Stimulated activated CD4-positive, alpha-beta T cell treated with anti-CD3 and anti-CD28 coated beads, Interleukin-12 subunit alpha, Interleukin-12 subunit beta, amount 100 ng/mL, for 24 hours (primary cell): ENCODE results near the gene FAF1.
"Not testable (repeated sequence)": the region's sequence is repeated elsewhere in the genome, so short reads cannot be mapped to it uniquely, and the experiment has no call there.

Source experiments
- DNase-seq, 2 experiments: peaks; one replicate each; pipeline ENCODE4 v3.0.0-alpha.2; 2020; ENCODE audit warnings: low read depth in 2 of 2

The FAF1 gene

DNA sequence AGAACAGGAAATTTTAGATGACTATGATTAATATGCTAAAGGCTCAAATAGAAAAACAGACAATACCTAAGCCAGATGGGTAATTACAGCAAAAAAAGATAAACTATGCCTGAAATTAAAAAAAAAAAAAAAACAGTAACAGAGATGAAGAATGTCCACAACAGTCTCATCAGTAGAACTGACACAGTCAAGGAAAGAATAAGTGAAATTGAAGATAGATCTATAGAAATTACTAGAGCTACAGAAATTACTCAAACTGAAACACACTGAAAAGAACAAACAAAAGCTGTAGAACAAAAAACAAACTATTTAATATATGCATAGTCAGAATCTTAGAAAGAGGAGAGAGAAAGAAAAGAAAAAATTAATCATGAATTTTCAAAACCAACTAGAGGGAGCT, 112.8 kb downstream of the FAF1 start:
- no peak for DNase-seq

DNA sequence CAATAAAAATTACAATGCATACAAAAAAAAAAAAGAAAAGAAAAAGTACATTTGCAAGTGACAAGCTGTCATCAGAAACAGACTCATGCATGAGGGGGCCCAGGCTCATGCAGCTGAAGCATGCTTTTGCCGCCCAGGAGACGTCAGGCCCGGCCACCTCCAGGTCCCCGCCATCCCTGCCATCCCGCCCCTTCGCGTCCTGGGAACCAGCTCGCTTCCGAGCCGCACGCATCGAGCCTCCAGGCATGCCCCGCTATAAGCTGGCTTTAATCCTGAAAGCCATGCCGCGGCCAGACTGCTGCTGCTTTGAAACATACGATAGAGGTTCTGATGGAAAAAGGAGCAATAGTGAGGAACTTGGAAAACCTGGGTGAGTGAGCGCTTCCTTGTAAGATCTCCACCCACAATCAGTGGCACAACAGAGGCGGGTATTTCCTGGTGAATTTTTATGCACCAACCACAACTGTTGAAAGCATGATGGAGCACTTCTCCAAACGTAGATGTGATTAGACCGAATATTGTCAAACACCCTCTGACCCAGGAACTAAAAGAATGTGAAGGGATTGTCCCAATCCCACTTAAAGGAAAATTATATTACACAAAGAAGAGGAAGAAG, 113.7 kb downstream of the FAF1 start:
- DNase-seq: no peak

DNA sequence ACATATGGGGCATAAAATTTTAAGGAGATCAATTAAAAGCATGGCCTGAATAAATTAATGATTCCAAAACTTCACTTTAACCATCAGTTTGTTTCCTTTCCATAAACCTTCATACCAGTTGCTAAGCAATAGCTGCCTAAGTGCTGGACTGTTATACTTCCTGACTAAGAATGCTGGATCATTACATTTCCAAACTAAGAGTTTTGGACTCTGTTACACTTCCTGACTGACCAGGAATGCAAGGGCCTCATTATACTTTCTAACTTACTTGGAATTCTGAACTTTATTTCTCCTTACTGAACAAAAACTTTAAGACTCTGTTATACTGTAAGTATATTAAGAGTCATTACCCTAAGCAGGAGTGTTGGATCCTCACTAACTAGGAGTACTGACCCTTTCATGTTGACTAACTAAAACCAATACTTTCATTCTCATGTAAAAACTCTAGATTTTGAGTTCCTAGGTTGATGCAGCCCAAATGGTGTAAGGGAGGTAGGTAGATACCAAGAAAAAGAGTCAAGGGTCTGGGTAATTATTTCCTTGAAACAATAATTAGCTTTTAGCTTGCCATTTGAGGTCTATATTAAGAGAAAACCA, 118.2 kb downstream of the FAF1 start:
- no peak for DNase-seq

GRCh38 chr1:50836117-50836516, 124.0 kb downstream of the FAF1 start:
- no peak for DNase-seq

- DNase-seq: no peak
These were observed 126.9 kb downstream of the FAF1 start for GRCh38 chr1:50833216-50833615.

DNA sequence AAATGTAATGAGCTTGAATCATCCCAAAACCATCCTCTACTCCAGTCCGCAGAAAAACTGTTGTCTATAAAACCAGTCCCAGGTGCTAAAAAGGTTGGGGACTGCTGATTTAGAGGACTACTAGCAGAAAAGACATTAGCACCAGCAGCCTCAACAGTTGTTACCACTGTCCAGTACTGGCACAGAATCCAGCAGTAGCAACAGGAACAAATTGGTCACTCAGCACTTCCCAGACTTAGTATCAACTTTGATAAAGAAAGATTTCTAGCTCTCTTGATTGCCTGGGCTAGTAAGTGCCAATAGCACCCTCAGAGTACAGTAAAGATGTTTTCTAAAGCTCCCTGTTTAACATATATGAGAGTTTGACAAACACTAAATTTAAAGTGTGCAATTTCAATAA, 127.9 kb downstream of the FAF1 start:
- no peak for DNase-seq

GRCh38 chr1:50831300-50832061, 128.6 kb downstream of the FAF1 start:
- no peak for DNase-seq

DNA sequence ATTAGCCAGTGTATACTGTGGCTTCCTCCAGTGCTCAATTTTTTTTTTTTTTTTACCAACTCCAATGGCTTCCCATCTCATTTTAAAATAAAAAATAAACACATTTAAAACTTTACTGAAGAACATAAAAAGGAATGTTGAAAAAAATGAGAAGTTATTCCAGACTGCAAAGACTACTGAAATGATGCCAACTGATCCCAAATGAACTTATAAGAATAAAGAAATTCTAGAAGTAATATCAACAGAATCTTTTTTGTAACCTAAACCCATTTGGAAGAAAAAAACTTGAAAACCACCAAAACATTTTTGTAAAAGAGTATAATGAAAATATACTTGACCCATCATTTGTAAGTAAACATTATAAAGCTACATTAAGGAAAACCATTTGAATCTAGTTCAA, 129.4 kb downstream of the FAF1 start:
- DNase-seq: no peak

DNA sequence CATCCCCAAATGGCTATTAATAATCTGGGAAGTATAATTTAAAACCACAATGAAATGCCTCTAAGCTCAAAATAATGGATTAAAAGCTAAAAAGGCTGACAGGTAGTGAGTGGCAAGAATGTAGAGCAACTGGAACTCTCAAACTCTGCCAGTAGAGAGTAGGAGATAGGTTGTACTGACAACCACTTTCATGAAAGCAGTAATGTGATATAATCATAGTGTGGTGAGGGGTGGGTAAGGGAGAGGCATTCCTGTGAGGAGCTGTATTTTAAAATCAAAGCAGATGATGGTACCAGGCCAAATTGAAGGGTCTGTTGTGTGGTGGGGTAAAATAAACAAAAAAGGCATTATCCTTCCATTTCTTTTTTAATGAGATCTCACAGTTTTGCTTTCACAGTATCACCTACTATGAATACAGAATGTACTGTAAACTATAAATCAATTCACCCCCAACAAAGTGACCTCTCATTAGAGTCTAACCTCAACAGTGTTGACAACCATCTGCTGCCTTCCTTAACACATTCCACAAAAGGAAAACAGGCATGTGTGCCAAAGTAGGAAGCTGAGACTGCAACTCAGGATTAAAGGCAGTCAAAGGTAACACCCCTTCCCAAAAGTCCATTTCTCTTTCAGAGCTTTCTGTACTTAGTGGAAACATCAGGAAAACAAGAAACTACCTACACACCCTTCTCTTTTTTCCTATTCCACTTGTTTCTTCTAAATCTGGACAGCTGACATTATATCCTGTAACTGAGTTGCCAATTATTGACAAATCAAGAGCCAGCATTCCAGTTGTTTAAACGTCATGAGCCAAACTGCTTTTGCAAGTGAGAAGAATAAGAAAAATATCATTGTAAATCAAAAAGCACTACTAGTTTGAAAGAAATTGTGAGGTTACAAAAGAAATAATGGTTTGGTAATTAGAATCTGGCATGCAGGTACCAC, 130.8 kb downstream of the FAF1 start:
- DNase-seq: no peak

- DNase-seq: no peak
These were observed 132.5 kb downstream of the FAF1 start for GRCh38 chr1:50827546-50827945.

DNA sequence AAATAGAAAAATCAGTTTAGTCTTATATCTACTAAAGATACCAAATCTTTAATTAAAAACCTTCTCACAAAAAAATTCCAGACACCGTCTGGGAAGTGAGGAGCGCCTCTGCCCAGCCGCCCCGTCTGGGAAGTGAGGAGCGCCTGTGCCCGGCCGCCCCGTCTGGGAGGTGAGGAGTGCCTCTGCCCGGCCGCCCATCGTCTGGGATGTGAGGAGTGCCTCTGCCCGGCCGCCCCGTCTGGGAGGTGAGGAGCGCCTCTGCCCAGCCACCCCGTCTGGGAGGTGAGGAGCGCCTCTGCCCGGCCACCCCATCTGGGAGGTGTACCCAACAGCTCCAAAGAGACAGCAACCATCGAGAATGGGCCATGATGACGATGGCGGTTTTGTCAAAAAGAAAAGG, 133.3 kb downstream of the FAF1 start:
- not testable (repeated sequence) for DNase-seq

DNA sequence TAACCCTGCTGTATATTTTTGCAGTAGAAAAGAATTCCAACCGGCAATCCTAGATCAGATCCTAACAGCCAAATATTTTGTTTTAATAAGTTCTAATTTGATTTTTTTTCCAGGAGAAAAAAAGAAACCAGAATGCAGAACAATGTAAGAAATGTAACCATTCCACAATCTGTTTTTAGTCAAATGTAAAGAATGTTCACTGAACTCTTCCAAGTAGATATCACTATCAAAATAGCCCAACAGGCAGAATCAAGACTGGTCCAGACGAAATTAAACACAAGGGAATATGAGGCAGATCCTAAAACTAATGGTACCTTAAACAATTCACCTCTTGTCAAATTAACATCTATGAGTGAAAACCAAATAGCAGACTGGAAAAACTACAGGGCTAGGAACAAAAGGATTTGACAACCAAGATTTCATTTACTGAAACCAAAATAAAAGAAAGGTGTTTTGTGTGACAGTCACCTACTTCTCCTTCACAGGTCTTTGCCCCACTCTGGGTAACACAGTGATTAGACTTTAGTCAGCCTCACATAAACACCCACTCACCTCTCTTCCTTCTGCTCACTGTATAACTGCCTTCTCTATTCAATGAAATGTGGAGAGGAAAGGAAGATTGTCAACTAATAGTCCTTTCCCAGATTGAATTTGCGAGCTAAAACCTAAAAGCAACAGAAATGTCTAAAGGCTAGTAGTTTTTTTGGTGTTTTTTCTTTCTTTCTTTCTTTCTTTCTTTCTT, 137.9 kb downstream of the FAF1 start:
- DNase-seq: no peak

DNA sequence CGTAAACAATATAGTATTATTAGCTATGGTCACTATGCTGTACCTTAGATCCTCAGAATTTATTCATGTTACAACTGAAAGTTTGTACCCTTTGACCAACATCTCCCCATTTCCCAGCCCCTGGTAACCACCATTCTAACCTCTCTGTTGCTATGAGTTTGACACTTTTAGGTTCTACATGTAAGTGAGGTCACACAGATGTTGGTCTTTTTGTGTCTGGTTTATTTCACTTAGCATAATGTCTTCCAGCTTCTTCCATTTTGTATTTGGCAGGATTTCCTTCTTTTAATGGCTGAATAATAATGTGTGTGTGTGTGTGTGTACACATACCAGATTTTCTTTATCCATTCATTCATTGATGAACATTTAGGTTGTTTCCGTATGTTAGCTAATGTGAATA, 139.5 kb downstream of the FAF1 start:
- DNase-seq: no peak

DNA sequence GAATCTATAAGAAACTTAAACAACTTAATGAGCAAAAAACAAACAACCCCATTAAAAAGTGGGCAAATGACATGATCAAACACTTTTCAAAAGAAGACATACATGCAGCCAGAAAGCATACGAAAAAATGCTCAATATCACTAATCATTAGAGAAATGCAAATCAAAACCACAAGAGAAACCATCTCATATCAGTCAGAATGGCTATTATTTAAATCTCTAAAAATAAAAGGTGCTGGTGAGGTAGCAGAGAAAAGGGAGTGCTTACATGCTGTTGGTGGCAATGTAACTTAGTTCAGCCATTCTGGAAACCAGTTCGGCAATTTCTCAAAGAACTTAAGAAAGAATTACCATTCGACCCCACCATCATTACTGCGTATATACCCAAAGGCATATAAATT, 147.7 kb downstream of the FAF1 start:
- no peak for DNase-seq

DNA sequence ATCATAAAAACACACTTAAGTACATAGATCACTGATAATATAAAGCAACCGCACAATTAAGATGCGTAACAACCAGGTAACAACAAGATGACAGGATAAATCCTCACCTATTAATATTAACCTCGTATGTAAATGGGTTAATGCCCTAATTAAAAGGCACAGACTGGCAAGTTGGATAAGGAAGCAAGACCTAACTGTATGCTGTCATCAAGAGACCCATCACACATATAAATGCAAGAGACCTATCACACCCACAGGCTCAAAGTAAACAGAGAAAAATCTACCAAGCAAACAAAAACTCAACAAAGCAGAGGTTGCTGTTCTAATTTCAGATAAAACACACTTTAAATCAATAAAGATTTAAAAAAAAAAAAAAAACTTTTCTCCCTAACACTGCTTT, 151.8 kb downstream of the FAF1 start:
- DNase-seq: no peak

- no peak for DNase-seq
These were observed 163.8 kb downstream of the FAF1 start for GRCh38 chr1:50796272-50796671.

DNA sequence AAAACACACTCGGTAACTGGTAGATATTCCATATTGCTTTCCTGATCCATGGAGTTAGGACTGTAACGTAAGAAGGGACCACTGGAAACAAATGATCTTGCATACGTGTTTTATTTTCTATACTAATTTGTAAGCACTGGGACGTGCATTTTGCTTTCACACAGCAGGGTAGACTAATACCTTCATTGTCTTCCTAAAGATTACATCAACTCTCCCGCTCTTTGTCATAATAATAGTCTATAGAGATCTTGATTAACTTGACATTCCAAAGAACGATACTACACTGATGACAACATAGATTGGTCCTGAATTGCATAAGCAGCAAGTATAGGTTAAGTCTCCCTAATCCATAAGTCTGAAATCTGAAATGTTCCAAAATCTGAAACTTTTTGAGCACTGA, 166.5 kb downstream of the FAF1 start:
- no peak for DNase-seq

DNA sequence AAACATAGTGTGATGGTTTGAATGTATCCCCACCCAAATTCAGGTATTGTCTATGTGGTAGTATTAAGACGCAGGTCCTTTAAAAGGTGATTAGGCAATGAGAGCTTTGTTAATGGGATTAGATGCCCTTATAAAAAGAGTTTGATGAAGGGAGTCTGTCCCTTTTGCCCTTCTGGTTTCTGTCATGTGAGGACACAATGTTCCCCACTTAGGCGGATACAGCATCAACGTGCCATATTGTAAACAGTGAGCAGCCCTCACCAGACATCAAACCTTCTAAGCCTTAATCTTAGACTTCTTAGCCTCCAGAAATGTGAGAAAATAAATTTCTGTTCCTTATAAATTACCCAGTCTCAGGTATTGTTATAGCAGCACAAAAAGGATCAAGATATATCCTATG, 172.8 kb downstream of the FAF1 start:
- no peak for DNase-seq

DNA sequence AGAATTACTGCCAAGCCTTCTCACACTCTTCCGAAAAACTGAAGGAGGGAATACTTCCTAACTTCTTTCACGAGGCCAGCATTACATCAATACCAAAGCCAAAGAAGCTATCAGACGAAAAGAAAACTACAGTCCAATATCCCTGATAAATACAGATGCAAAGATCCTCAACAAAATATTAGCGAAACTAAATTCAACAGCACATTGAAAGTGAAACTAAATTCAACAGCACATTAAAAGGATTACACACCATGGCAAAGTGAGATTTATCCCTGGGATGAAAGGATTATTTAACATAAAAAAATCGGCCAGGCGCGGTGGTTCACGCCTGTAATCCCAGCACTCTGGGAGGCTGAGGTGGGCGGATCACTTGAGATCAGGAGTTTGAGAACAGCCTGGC, 176.8 kb downstream of the FAF1 start:
- DNase-seq: no peak

DNA sequence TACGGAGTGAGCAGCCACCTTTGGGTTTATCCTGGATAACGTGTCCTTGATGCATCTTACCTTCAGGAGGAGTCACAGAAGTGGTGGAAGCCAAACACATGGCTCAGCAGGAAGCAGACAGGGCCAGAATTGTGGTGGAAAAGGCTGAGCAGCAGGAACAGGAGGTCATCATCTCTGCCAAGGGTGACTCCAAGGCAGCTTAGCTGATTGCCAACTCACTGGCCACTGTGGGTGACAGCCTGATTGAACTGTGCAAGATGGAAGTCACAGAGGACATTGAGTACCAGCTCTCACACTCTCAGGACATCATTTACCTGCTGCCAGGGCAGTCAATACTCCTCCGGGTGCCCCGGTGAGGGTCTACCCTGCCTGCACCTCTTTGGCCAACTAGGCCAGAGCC, 179.3 kb downstream of the FAF1 start:
- DNase-seq: no peak

- no peak for DNase-seq
These were observed 180.3 kb downstream of the FAF1 start for GRCh38 chr1:50779801-50780200.

GRCh38 chr1:50775740-50776139, 184.3 kb downstream of the FAF1 start:
- no peak for DNase-seq
